GM21447 (cell line): ENCODE measurements around the gene FMC1.
"Not testable (repeated sequence)": the region's sequence is repeated elsewhere in the genome, so short reads cannot be mapped to it uniquely, and the experiment has no call there.

ENCODE experiments used
- ATAC-seq: cut with Tn5 transposase; IDR thresholded peaks from one replicate; pipeline ENCODE4 v1.9.1; 2021; ENCODE audit not compliant: unreplicated experiment

FMC1 gene

GRCh38 chr7:139340037-139340807, 915 bp upstream of the FMC1 start:
- ATAC-seq = peak; percentile 84

GRCh38 chr7:139340808-139341057, 404 bp upstream of the FMC1 start:
- ATAC-seq = no peak

DNA sequence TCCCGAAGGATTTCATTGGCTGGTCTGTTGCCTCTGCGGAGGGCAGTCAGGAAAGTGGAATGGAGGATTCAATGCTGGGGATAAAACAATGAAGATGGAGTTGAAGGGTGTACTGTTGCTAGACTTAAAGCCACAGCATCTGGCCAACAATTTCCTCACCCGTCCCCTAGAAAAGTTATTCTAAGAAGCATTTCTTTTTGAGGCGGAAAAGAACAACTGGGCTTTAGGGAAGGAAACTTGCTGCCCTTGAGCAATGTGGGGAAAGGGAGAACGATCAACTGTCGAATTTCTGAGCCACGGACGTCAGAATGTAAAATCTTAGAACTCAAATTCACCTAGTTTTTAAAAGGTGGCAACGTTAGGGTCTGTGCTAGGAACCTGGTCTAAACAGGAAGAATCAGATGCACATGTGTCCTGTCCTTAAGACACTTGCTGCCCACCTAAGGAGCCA, 664 bp downstream of the FMC1 start:
- no peak for ATAC-seq

GRCh38 chr7:139345042-139345441, 3.9 kb downstream of the FMC1 start:
- no peak for ATAC-seq

- no peak for ATAC-seq
These were observed 9.9 kb downstream of the FMC1 start for GRCh38 chr7:139351027-139351426.

DNA sequence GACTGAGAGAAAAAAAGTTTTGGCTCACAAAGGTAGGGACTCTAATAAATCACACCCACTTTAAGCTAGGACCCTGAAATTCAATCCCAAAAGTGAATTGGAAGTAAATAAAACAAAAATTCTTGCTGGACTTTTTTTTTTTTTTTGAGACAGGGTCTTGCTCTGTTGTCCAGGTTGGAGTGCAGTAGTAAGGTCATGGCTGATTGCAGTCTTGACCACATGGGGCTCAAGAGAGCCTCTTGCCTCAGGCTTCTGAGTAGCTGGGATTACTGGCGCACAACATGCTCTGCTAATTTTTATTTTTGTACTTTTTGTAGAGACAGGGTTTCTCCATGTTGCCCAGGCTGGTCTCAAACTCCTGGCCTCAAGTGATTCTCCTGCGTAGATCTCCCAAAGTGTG, 13.6 kb downstream of the FMC1 start:
- no peak for ATAC-seq

DNA sequence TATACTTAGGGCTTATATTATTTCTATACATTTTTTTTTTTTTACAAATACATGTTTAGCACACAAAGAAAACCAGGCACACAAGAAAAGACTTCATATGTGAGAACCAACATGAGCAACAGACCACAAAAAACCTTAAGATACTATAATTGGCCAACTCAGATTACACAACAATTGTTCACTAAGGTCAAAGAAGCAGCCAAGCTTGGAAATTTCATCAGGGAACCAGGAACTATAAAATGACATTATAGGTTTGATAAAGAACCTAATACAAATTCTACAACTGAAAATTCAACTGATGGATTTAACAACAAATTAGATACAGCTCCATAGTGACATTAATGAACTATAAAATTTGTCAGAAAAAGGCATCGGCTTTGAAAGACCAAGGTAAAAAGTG, 14.2 kb downstream of the FMC1 start:
- no peak for ATAC-seq

DNA sequence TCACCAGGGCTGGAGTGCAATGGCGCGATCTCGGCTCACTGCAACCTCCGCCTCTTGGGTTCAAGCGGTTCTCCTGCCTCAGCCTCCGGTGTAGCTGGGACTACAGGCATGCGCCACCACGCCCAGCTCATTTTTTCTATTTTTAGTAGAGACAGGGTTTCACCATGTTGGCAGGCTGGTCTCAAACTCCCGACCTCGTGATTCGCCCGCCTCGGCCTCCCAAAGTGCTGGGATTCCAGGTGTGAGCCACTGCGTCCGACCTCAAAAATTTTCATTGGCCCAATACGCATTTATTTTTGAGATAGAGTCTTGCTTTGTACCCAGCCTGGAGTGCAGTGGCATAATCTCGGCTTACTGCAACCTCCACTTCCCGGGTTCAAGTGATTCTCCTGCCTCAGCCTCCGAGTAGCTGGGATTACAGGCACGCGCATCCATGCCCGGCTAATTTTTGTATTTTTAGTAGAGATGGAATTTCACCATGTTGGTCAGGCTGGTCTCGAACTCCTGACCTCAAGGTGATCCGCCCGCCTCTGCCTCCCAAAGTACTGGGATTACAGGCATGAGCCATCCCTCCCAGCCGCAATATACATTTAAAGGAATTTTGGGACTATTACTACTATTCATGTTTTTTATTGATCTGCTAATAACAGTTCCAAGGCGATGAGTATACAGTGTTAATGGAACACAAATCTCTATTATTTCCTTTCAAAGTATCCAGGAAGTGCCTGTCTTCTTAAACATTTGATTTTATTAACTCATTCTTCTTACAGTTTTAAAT, 16.8 kb downstream of the FMC1 start:
- ATAC-seq = not testable (repeated sequence)

DNA sequence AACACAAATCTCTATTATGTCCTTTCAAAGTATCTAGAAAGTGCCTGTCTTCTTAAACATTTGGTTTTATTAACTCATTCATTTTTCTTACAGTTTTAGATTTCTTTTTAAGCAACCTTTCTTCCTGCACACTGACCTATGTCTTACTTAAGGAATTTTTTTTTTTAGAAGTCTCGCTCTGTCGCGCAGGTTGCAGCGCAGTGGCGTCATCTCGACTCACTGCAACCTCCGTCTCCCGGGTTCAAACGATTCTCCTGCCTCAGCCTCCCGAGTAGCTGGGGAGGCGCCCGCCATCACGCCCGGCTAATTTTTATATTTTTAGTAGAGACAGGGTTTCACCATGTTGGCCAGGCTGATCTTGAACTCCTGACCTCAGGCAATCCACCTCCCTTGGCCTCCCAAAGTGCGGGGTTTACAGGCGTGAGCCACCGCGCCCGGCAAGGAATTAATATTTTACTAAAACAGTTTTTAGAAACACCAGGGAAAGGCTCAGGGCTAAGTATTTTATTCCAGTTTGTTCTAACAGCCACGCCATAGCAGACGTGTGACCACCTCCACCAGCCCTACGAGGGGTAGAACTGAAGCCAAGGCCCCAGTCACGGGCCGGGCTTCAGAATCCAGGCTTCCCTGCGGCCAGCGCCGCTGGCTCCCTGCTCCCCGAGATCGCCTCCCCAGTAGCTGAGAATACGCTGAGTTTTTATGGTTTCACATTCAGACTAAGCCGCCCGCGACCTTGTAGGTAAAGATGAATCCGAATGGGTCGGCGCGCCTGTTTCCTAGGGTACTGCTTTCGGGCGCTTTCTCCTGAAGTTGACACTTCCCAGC, 17.6 kb downstream of the FMC1 start:
- ATAC-seq = peak; percentile 16

DNA sequence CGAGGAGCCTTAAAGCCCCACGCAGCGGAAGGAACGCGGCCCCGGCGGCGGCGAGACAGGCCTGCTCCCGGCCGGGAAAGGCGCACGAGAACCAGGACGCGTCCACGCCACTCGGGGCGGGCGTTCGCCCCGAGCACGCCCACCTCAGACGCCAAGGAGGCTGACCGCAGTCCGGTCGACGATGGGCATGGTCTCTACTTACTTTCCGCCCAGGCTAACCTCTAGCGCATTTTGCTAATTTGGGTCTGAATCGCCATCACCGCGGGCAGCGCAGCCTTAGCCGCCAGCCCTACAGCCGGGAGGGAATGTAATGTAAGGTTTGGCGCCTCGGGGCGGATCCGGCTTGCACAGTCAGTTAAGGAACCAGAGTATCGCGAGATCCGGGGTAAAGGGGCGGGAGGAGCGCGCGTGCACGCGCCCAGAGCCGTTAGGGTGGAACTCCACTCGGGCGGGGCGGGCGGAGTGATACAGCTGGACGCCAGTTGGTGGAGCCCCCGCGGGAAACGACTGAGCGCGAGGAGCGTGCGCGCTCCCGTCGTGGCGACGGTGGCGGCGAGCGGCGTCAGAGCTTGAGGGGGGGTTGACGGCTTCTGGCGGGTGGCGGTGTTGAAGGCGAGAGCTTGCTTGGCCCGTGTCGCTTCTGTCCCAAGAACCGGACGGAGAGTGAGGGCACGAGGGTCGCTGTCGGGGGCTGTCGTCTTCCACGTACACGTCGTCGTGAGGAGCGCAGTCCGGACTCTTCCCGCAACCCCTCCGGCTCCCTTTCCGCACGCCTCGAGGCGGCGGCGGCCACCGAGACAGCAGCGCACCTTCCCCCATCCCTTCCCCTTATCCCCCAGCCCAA, 18.5 kb downstream of the FMC1 start, which contains the start of gene LUC7L2:
TSS of gene LUC7L2 (plus strand) at position 529 of the 844 bp plus-strand sequence. CDS start 368 bp downstream, outside the sequence.
- ATAC-seq = peak; percentile 68

DNA sequence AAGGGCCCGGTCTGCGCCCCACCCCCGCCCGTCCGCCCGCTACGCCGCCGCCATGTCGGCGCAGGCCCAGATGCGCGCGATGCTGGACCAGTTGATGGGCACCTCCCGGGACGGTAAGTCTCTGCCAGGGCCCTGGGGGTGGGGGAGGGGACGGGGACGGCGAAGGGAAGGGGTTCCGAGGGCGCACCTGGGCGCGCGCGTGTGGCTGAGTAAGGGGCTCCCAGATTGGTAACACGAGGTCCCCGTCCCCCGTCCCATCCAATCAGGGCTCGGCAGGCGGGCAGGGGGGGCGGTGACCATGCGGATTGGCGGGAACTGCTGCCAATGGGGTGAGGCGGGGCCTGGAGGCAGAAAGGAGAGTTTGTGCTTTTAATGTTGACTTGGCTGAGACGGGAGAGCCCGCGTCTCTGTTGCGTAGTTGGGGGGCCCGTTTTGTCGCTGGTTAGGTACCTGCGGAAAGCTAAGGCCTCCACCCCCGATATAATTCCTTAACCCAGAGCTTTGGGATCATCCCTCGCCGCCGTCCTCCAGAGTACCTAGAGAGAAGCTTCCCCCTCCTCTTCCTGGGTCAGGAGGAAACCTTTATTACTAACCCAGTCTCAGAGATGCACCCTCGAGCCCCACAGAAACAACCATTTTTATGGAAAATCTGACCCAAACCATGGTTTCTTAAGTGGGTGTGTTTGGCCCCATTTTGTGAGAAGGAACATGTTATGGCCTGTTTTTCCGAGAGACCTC, 19.2 kb downstream of the FMC1 start:
- ATAC-seq = peak; percentile 66

DNA sequence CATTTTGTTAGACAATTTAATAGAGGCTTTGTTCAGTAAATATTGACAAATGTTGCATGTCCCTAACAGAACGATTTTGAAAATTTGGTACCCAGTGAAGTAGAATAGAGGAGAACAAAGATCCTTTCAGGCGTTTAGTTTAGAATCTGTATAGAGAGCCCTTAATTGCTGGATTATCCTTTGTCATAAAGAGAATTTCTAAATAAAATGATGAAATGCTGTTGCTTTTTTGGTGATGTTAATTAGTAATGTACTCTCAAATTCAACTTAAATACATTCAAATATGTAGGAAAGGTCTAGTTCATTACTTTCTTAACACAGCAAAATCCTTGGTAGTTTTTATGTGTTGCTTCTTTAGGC, 19.8 kb downstream of the FMC1 start:
- ATAC-seq = no peak

GRCh38 chr7:139361523-139361922, 20.4 kb downstream of the FMC1 start:
- ATAC-seq = no peak

DNA sequence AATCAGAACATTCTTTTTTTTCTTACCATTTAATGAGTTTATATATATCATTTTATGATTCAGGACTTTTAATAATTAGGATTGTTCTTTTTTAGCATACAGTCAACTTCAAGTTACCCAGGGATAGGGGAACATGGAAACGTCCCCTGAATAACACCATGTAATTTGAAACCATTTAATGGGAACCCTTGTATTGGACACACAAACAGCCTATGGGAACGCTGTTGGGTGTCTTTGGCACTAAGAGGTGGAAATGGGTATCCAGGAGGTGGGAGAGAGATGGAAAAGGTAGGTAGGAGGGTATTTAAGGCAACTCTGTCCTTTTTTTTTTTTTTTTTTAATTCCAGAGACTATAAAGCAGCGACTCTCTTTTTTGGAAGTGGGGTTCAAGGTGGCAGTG, 21.2 kb downstream of the FMC1 start:
- no peak for ATAC-seq

DNA sequence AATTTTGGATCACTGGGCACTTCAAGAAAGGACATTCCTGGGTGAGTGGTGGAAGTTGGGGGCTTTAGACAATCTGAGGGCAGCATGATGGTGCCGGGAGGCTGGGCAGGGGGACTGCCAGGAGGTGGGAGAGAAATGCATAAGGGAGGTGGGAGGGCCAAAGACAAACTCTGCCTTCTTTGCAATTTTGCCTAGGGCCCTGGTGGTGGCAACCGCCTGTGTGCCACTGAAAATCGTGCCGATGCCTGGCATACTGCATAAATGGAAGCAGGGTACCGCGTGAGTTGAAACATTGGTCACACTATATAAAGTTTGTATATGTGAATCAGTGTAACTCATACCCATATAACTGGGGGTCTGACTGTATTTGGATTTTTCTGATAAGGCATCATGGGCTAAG, 21.8 kb downstream of the FMC1 start:
- no peak for ATAC-seq

GRCh38 chr7:139365336-139365735, 24.2 kb downstream of the FMC1 start:
- no peak for ATAC-seq

DNA sequence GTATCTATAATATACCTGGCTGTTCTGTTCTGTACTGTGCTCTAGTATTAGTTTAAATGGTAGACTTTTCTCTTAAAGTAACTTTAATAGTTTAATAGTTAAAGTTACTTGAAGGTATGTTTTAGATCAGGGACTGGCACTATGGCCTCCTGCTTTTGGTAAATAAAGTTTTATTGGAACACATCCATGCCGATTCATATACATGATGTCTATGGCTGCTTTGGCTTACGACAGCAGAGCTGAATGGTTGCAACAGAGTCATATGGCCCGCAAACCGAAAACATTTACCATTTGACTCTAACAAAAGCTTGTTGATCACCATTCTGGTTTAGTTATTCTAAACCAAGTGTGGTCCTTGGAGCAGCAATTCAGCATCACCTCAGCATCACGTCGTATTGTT, 25.3 kb downstream of the FMC1 start:
- no peak for ATAC-seq

- ATAC-seq = no peak
These were observed 26.5 kb downstream of the FMC1 start for GRCh38 chr7:139367438-139368155.

DNA sequence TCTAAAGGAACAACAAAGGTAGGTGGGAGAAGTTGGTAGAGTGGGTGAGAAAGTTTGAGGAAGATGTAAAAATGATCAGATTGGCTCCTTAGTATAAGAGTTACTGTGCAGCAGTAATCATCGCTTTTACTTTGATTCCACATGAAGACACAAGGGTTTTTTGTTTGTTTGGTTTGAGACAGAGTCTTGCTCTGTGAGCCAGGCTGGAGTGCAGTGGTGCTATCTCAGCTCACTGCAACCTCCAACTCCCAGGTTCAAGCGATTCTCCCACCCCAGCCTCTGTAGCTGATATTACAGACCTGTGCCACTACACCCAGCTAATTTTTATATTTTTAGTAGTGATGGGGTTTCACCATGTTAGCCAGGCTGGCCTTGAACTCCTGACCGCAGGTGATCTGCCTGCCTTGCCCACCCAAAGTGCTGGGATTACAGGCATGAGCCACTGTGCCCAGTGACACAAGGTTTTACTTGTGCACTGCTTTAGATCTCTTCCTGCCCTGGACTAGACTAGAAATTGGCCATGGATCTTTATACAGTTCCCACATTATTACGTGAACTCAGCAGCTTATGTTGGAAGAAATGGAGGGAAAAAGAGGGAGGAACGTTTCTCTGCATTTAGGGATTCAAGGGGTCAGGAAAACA, 29.3 kb downstream of the FMC1 start:
- ATAC-seq = no peak
